ENCODE data around the gene PCDHGC5. TPM values are rescaled to one million over a fixed set of nuclear protein-coding genes. Genes with fewer than 3 reads are reported as not detected.

The PCDHGC5 gene
- total RNA-seq, 1 donor = 2.6 TPM

DNA sequence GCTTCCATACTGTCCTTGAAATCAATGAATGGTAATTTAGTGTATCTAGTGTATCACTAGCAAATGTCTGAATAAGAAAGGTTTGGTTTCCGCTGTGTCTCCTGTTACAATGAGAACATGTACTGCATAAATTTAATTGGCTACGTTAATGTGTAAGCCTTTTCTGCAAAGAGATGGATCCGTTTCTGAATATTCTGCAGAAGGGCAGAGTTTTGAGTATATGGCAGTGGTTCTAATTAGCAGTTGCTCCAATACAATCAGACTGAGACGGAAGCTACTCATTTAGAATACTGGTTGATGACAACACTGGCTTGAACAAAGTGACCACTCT lies 4.6 kb upstream of the PCDHGC5 start:
- TF ChIP-seq, protein P1, sequence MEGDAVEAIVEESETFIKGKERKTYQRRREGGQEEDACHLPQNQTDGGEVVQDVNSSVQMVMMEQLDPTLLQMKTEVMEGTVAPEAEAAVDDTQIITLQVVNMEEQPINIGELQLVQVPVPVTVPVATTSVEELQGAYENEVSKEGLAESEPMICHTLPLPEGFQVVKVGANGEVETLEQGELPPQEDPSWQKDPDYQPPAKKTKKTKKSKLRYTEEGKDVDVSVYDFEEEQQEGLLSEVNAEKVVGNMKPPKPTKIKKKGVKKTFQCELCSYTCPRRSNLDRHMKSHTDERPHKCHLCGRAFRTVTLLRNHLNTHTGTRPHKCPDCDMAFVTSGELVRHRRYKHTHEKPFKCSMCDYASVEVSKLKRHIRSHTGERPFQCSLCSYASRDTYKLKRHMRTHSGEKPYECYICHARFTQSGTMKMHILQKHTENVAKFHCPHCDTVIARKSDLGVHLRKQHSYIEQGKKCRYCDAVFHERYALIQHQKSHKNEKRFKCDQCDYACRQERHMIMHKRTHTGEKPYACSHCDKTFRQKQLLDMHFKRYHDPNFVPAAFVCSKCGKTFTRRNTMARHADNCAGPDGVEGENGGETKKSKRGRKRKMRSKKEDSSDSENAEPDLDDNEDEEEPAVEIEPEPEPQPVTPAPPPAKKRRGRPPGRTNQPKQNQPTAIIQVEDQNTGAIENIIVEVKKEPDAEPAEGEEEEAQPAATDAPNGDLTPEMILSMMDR (IDR thresholded peaks at IDR 0.05; ENCODE audit: insufficient read depth, low read depth, low read length) = no peak
- DNase-seq (ENCODE audit: low read depth) = no peak
- peak overlapping the region; percentile 41 for H3K4me3 ChIP-seq (ENCODE audit: low read depth, low read length)

- H3K4me3 ChIP-seq (ENCODE audit: low read depth, low read length) = peak within 1 kb of the TSS; percentile 41
- TF ChIP-seq, protein P1 (IDR thresholded peaks at IDR 0.05; ENCODE audit: insufficient read depth, low read depth, low read length) = no peak
- DNase-seq (ENCODE audit: low read depth) = no peak
Observed at GRCh38 chr5:141484641-141485311, 4.1 kb upstream of the PCDHGC5 start, which contains the start of gene PCDHGC4. Gene PCDHGC4, plus strand, starts transcription at chr5:141485030. Its CDS starts 144 bp downstream, at chr5:141485174.

DNA sequence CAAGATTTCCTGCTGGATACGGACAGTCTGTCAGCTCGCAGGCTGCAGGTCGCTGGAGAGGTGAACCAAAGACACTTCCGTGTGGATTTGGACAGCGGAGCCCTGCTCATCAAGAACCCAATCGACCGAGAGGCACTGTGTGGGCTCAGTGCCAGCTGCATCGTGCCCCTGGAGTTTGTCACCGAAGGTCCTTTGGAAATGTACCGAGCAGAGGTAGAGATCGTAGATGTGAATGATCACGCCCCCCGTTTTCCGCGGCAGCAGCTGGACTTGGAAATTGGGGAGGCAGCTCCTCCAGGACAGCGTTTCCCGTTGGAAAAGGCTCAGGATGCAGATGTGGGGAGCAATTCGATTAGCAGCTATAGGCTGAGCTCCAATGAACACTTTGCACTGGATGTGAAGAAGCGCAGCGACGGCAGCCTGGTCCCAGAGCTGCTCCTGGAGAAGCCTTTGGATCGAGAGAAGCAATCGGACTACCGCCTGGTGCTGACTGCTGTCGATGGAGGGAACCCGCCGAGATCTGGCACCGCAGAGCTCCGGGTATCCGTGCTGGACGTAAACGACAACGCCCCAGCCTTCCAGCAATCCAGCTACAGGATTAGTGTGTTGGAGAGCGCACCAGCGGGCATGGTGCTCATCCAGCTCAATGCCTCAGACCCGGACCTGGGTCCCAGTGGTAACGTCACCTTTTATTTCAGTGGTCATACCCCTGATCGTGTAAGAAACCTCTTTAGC lies 3.4 kb upstream of the PCDHGC5 start:
- no peak overlapping the region for H3K4me3 ChIP-seq (ENCODE audit: low read depth, low read length)
- TF ChIP-seq, protein P1 (IDR thresholded peaks at IDR 0.05; ENCODE audit: insufficient read depth, low read depth, low read length) = no peak

DNA sequence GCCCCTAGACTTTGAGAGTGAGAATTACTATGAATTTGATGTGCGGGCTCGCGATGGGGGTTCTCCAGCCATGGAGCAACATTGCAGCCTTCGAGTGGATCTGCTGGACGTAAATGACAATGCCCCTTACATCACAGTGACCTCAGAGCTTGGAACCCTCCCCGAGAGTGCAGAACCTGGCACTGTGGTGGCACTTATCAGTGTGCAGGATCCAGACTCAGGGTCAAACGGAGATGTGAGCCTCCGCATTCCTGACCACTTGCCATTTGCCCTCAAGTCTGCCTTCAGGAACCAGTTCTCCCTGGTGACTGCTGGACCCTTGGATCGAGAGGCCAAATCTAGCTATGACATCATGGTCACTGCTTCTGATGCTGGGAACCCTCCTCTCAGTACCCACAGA lies 2.8 kb upstream of the PCDHGC5 start:
- TF ChIP-seq, protein P1 (IDR thresholded peaks at IDR 0.05; ENCODE audit: insufficient read depth, low read depth, low read length) = no peak
- no peak overlapping the region for H3K4me3 ChIP-seq (ENCODE audit: low read depth, low read length)
- DNase-seq (ENCODE audit: low read depth) = no peak

More for the DNA sequence above, 3.4 kb upstream of the PCDHGC5 start:
- DNase-seq (ENCODE audit: low read depth) = no peak

DNA sequence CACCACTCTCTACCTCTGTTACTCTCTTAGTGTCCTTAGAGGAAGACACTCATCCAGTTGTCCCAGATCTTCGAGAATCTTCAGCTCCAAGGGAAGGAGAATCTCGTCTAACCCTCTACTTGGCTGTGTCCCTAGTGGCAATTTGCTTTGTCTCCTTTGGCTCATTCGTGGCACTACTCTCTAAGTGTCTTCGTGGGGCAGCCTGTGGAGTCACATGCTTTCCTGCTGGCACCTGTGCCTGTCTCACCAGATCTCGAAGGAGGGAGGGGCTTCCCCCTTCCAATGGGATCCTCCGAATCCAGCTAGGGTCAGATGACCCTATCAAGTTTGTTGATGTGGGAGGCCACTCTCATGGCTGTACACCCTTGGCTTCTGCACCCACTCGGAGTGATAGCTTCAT lies 1.8 kb upstream of the PCDHGC5 start:
- TF ChIP-seq, protein P1 (IDR thresholded peaks at IDR 0.05; ENCODE audit: insufficient read depth, low read depth, low read length) = no peak
- H3K4me3 ChIP-seq (ENCODE audit: low read depth, low read length) = no peak overlapping the region
- no peak for DNase-seq (ENCODE audit: low read depth)

DNA sequence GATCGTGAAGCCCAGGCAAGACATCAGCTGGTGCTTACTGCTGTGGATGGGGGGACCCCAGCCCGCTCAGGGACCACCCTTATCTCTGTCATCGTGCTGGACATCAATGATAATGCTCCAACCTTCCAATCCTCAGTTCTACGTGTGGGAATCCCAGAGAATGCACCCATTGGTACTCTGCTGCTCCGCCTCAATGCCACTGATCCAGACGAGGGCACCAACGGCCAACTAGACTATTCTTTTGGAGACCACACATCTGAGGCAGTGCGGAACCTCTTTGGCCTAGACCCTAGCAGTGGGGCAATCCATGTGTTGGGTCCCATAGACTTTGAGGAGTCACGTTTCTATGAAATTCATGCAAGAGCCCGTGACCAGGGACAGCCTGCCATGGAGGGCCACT lies 960 bp downstream of the PCDHGC5 start:
- TF ChIP-seq, protein P1 (IDR thresholded peaks at IDR 0.05; ENCODE audit: insufficient read depth, low read depth, low read length) = no peak
- DNase-seq (ENCODE audit: low read depth) = no peak
- no peak overlapping the region for H3K4me3 ChIP-seq (ENCODE audit: low read depth, low read length)

All from fibroblast of villous mesenchyme (primary cell).